IMR-90 (cell line): ENCODE measurements around the gene SPNS2. TPM values are rescaled to one million over a fixed set of nuclear protein-coding genes. Genes with fewer than 3 reads are reported as not detected.

Source experiments
- ATAC-seq: fragments of 200-7000 bp; cut with Tn5 transposase; 2 replicates; pipeline ENCODE4 v1.9.1; 2020; ENCODE audit warnings: low read depth, mild to moderate bottlenecking, moderate library complexity
- BruUV-seq: library from RNA; stranded (reverse); fragments of 400-500 nt; replicated peaks from 2 replicates; lab custom pipeline; 2021; lab: Mats Ljungman, UMichigan
- CTCF ChIA-PET: fragments of 300-600 bp; formaldehyde crosslinking; extraction: SDS; loops from one replicate; lab custom pipeline; 2021; ENCODE audit warnings: antibody characterized with exemption; lab: Yijun Ruan, JAX
- POLR2A ChIA-PET: fragments of 300-600 bp; sonication (Branson Sonifier 250); formaldehyde crosslinking; loops from one replicate; lab custom pipeline; 2022; ENCODE audit warnings: antibody characterized with exemption; ENCODE audit not compliant: unreplicated experiment; lab: Charles Lee
- DNase-seq: peaks from one replicate; pipeline ENCODE4 v3.0.0; 2013
- H2AFZ ChIP-seq: replicated peaks from 2 replicates; pipeline ENCODE3; 2013; ENCODE audit warnings: low read length, mild to moderate bottlenecking; ENCODE audit not compliant: poor library complexity
- H2AK5ac ChIP-seq: 2 replicates; pipeline ENCODE4 v1.6.1; 2013; ENCODE audit warnings: low read depth, low read length, inconsistent platforms
- H2AK9ac ChIP-seq: replicated peaks from 2 replicates; pipeline ENCODE3; 2013; ENCODE audit warnings: mild to moderate bottlenecking, low read depth, low read length, moderate library complexity; ENCODE audit not compliant: poor library complexity
- H2BK120ac ChIP-seq: 2 replicates; pipeline ENCODE4 v1.6.1; 2013; ENCODE audit warnings: low read depth, low read length, inconsistent platforms
- H2BK15ac ChIP-seq: 3 replicates; pipeline ENCODE4 v1.6.1; 2013; ENCODE audit warnings: low read depth, low read length, inconsistent platforms
- H2BK20ac ChIP-seq: 2 replicates; pipeline ENCODE4 v1.6.1; 2013; ENCODE audit warnings: low read depth, mild to moderate bottlenecking, inconsistent platforms, low read length, moderate library complexity
- H2BK5ac ChIP-seq: 2 replicates; pipeline ENCODE4 v1.6.1; 2013; ENCODE audit warnings: mild to moderate bottlenecking, low read depth, low read length, inconsistent platforms; ENCODE audit not compliant: poor library complexity, severe bottlenecking
- H3K14ac ChIP-seq: replicated peaks from 2 replicates; pipeline ENCODE4 v1.6.1; 2013; ENCODE audit warnings: low read depth, low read length, inconsistent platforms
- H3K18ac ChIP-seq: 2 replicates; pipeline ENCODE4 v1.6.1; 2013; ENCODE audit warnings: low read depth, low read length, control low read depth
- H3K23ac ChIP-seq: 2 replicates; pipeline ENCODE4 v1.6.1; 2013; ENCODE audit warnings: low read depth, low read length, inconsistent platforms
- H3K27ac ChIP-seq: 2 replicates; pipeline ENCODE4 v1.5.1; 2013; ENCODE audit warnings: mild to moderate bottlenecking, control low read depth, low read length; ENCODE audit not compliant: insufficient read depth
- H3K27me3 ChIP-seq: 2 replicates; pipeline ENCODE4 v1.6.1; 2013; ENCODE audit warnings: low read length; ENCODE audit not compliant: control insufficient read depth, insufficient read depth
- H3K36me3 ChIP-seq: 2 replicates; pipeline ENCODE4 v1.6.1; 2013; ENCODE audit warnings: low read length, mixed read lengths; ENCODE audit not compliant: control insufficient read depth, insufficient read depth
- H3K4ac ChIP-seq: 2 replicates; pipeline ENCODE4 v1.6.1; 2013; ENCODE audit warnings: low read depth, low read length, inconsistent platforms
- H3K4me1 ChIP-seq: 2 replicates; pipeline ENCODE4 v1.6.1; 2013; ENCODE audit warnings: low read length, mixed read lengths; ENCODE audit not compliant: control insufficient read depth, insufficient read depth
- H3K4me2 ChIP-seq: 2 replicates; pipeline ENCODE4 v1.6.1; 2013; ENCODE audit warnings: low read depth, mild to moderate bottlenecking, control low read depth, low read length, moderate library complexity
- H3K4me3 ChIP-seq: 2 replicates; pipeline ENCODE4 v1.5.1; 2013; ENCODE audit warnings: low read depth, mild to moderate bottlenecking, control low read depth, low read length, moderate library complexity; ENCODE audit not compliant: insufficient read depth
- H3K56ac ChIP-seq: 2 replicates; pipeline ENCODE4 v1.6.1; 2013; ENCODE audit warnings: low read length, inconsistent platforms; ENCODE audit not compliant: insufficient read depth; ENCODE audit errors: extremely low read depth
- H3K79me1 ChIP-seq, 2 experiments: 2 replicates each; pipeline ENCODE4 v1.6.1; 2013; ENCODE audit warnings: low read length in 2 of 2, inconsistent platforms in 1 of 2, low read depth in 1 of 2
- H3K9ac ChIP-seq: 2 replicates; pipeline ENCODE4 v1.6.1; 2013; ENCODE audit warnings: low read depth, low read length, control low read depth
- H3K9me1 ChIP-seq: 2 replicates; pipeline ENCODE4 v1.6.1; 2013; ENCODE audit warnings: low read length, inconsistent platforms; ENCODE audit not compliant: insufficient read depth
- H3K9me3 ChIP-seq: 2 replicates; pipeline ENCODE4 v1.6.1; 2013; ENCODE audit warnings: low read length; ENCODE audit not compliant: control insufficient read depth, insufficient read depth
- H4K20me1 ChIP-seq: 2 replicates; pipeline ENCODE4 v1.6.1; 2013; ENCODE audit warnings: low read length, inconsistent platforms; ENCODE audit not compliant: insufficient read depth
- H4K5ac ChIP-seq: 2 replicates; pipeline ENCODE4 v1.6.1; 2013; ENCODE audit warnings: mild to moderate bottlenecking, low read depth, low read length, control low read depth
- H4K8ac ChIP-seq, 2 experiments: 2 replicates each; pipeline ENCODE4 v1.6.1; 2013; ENCODE audit warnings: low read depth in 2 of 2, low read length in 2 of 2, control low read depth in 1 of 2, inconsistent platforms in 1 of 2
- H4K91ac ChIP-seq: 2 replicates; pipeline ENCODE4 v1.6.1; 2013; ENCODE audit warnings: low read depth, low read length, inconsistent platforms; ENCODE audit not compliant: insufficient read depth
- BHLHE40 ChIP-seq: fragments of 150-350 bp; IDR thresholded peaks from 2 replicates; pipeline ENCODE4 v1.6.1; 2016; ENCODE audit warnings: mild to moderate bottlenecking, low read depth, low read length
- CEBPB ChIP-seq: IDR thresholded peaks from 2 replicates; pipeline ENCODE4 v1.6.1; 2012; ENCODE audit warnings: low read depth, low read length, improper control_type of control experiment
- CTCF ChIP-seq: conservative IDR thresholded peaks from 2 replicates; pipeline ENCODE4 v1.5.1; 2012; ENCODE audit warnings: mild to moderate bottlenecking, low read depth, low read length, improper control_type of control experiment
- MAZ ChIP-seq: IDR thresholded peaks from 2 replicates; pipeline ENCODE4 v1.6.1; 2012; ENCODE audit warnings: low read depth, mild to moderate bottlenecking, low read length, improper control_type of control experiment, moderate library complexity, borderline replicate concordance
- MXI1 ChIP-seq: IDR thresholded peaks from 2 replicates; pipeline ENCODE4 v1.6.1; 2012; ENCODE audit warnings: low read depth, mild to moderate bottlenecking, low read length, moderate library complexity, borderline replicate concordance
- NFE2L2 ChIP-seq: fragments of 150-350 bp; IDR thresholded peaks from 2 replicates; pipeline ENCODE4 v1.6.1; 2016; ENCODE audit warnings: low read depth, mild to moderate bottlenecking, low read length
- POLR2A ChIP-seq: IDR thresholded peaks from 2 replicates; pipeline ENCODE4 v1.6.1; 2012; ENCODE audit warnings: mild to moderate bottlenecking, low read depth, low read length
- RAD21 ChIP-seq: IDR thresholded peaks from 2 replicates; pipeline ENCODE4 v1.6.1; 2012; ENCODE audit warnings: low read length, improper control_type of control experiment
- RCOR1 ChIP-seq: IDR thresholded peaks from 2 replicates; pipeline ENCODE4 v1.6.1; 2012; ENCODE audit warnings: mild to moderate bottlenecking, low read length, improper control_type of control experiment; ENCODE audit not compliant: insufficient replicate concordance
- RFX5 ChIP-seq: IDR thresholded peaks from 2 replicates; pipeline ENCODE4 v1.8.0; 2012; ENCODE audit warnings: low read depth, mild to moderate bottlenecking, low read length, moderate library complexity
- SMC3 ChIP-seq: fragments of 150-350 bp; IDR thresholded peaks from 2 replicates; pipeline ENCODE4 v1.6.1; 2016; ENCODE audit warnings: low read depth, mild to moderate bottlenecking, antibody characterized with exemption, low read length, moderate library complexity
- USF2 ChIP-seq: fragments of 150-350 bp; IDR thresholded peaks from 2 replicates; pipeline ENCODE4 v1.6.1; 2017; ENCODE audit warnings: mild to moderate bottlenecking, antibody characterized with exemption, low read length, low read depth
- WGBS, 2 experiments: methylation state at CpG; one replicate each; pipeline versions ENCODE4 v1.1.5 to v1.1.7; 2013; ENCODE audit warnings: missing lambda C conversion rate in 2 of 2; ENCODE audit not compliant: insufficient read length in 1 of 2; ENCODE audit errors: extremely low coverage in 2 of 2; 5-methylcytosine and 5-hydroxymethylcytosine counted together
- dilution Hi-C: fragments of 300-500 bp; cut with HindIII; formaldehyde crosslinking; loops from one replicate; pipeline ENCODE4 v1.14.3; 2018; ENCODE audit warnings: low sequenced_read_pairs; ENCODE audit not compliant: unreplicated experiment
- in situ Hi-C: fragments of 300-500 bp; cut with MboI; formaldehyde crosslinking; loops from 3 replicates; pipeline ENCODE4 v1.14.3; 2019; ENCODE audit warnings: low sequenced_read_pairs, inconsistent platforms, mixed read lengths
- intact Hi-C: fragments of 100-400 bp; cut with micrococcal nuclease; formaldehyde crosslinking; loops from 2 replicates; pipeline ENCODE4 v1.10.0; 2022
- polyA plus RNA-seq, 3 experiments: library from polyadenylated mRNA; depleted of rRNA; stranded (reverse); fragments of >200 nt; gene quantifications; 2 replicates each; pipeline ENCODE4 v1.2.3, GENCODE V29; 2012; ENCODE audit warnings: low replicate concordance in 1 of 3
- total RNA-seq: library from RNA; depleted of rRNA; stranded (reverse); fragments of >200 nt; gene quantifications from 2 replicates; pipeline ENCODE4 v1.2.3, GENCODE V29; 2012

The SPNS2 gene
- total and polyA plus RNA-seq, 2 of the 4 experiments (the other 2 are of a cell fraction), result under 0.01 TPM; not detected in 1

- no peak for TF ChIP-seq RFX5
Measured at GRCh38 chr17:4554441-4554996, 55.8 kb downstream of the SPNS2 start (continued).

- BruUV-seq, result no TSS peak
- TF ChIP-seq RFX5 (no peak), RCOR1 (no peak), POLR2A (peak; percentile 69), NFE2L2 (no peak), SMC3 (no peak), USF2 (peak; percentile 67), CTCF (peak; percentile 23; the same call in 1 of the 2 replicates), CEBPB (no peak), RAD21 (no peak), MAZ (peak; percentile 92), BHLHE40 (0 out of 2 replicates have a peak, but pooled peaks have one; percentile 5), MXI1 (peak; percentile 99)
Measured at GRCh38 chr17:4554997-4555799, 56.5 kb downstream of the SPNS2 start, which contains the start of gene MYBBP1A. TSS of gene MYBBP1A (minus strand) at chr17:4555384. CDS start at chr17:4555324, 60 bp downstream.

More at GRCh38 chr17:4554997-4555799, 56.5 kb downstream of the SPNS2 start, which contains the start of gene MYBBP1A:
- peak within 1 kb of the TSS; percentile 95 for H3K4me2 ChIP-seq
- H3K36me3 ChIP-seq, result peaks cover 21% of the 10 kb centered on the region
- peak within 1 kb of the TSS; percentile 59 for H3K56ac ChIP-seq
- H3K79me1 ChIP-seq, result peaks cover 9 to 36% of the 10 kb centered on the region in 2 experiments
- no peak within 1 kb of the TSS for H2BK20ac ChIP-seq
- H2AK5ac ChIP-seq, result peak within 1 kb of the TSS; percentile 73
- ChIA-PET CTCF (interaction anchor here (0.6 kb wide), 1 partner anchor 12 kb away, joined by 3 read pairs; no protein-coding TSS in a partner anchor), POLR2A (interaction anchor here (0.5 to 0.7 kb wide), 2 partner anchors 58 to 343 kb away, joined by 4 to 8 read pairs; no protein-coding TSS in a partner anchor)
- peak within 1 kb of the TSS; percentile 92 for H3K14ac ChIP-seq
- no peaks in the 10 kb centered on the region for H3K9me3 ChIP-seq
- dilution Hi-C loops (no loop called here), intact Hi-C loops (loop anchor here (5.0 kb wide), 1 partner anchor 133 kb away; no protein-coding TSS in a partner anchor), in situ Hi-C loops (loop anchor here (10.0 kb wide), 1 partner anchor 60 kb away; the partner anchor contains the start of gene SPNS2)
- peak within 1 kb of the TSS; percentile 87 for H3K27ac ChIP-seq
- H3K18ac ChIP-seq, result peak within 1 kb of the TSS; percentile 26
- peak within 1 kb of the TSS; percentile 43 for H3K23ac ChIP-seq
- H4K5ac ChIP-seq, result peak within 1 kb of the TSS; percentile 88
- H4K91ac ChIP-seq, result peak within 1 kb of the TSS; percentile 67
- H3K9ac ChIP-seq, result peak within 1 kb of the TSS; percentile 75
- H4K20me1 ChIP-seq, result no peaks in the 10 kb centered on the region
- peak within 1 kb of the TSS; percentile 85 to 96 for H4K8ac ChIP-seq
- no peaks in the 10 kb centered on the region for H3K27me3 ChIP-seq
- peak within 1 kb of the TSS; percentile 74 for H2BK5ac ChIP-seq
- H3K4ac ChIP-seq, result peak within 1 kb of the TSS; percentile 84
- peak within 1 kb of the TSS; percentile 84 for H2AK9ac ChIP-seq
- H3K4me1 ChIP-seq, result peaks cover 8% of the 10 kb centered on the region
- H2BK120ac ChIP-seq, result no peak within 1 kb of the TSS
- peaks cover 2% of the 10 kb centered on the region; the same call in 1 of the 2 replicates for H3K9me1 ChIP-seq
- ATAC-seq (peak; percentile 97), DNase-seq (peak; percentile 92)
- H2AFZ ChIP-seq, result peak within 1 kb of the TSS; percentile 97
- no peak within 1 kb of the TSS for H2BK15ac ChIP-seq
- WGBS, 2 experiments, result 1% methylated on average over 32 of the region's 69 CpGs; no CpG with 5 or more reads in 1 of the 2 experiments
- H3K4me3 ChIP-seq, result peak within 1 kb of the TSS; percentile 88
